Activated CD8-positive, alpha-beta memory T cell treated with anti-CD3 and anti-CD28 coated beads for 1 hour (primary cell): Measurements from ENCODE around the gene CHMP4A.

ENCODE experiments used
- DNase-seq, 2 donors: peaks; one replicate each; pipeline ENCODE4 v3.0.0-alpha.2; 2020; ENCODE audit warnings: low read depth in 1 of 2; ENCODE audit errors: extremely low read depth in 1 of 2

CHMP4A gene

DNA sequence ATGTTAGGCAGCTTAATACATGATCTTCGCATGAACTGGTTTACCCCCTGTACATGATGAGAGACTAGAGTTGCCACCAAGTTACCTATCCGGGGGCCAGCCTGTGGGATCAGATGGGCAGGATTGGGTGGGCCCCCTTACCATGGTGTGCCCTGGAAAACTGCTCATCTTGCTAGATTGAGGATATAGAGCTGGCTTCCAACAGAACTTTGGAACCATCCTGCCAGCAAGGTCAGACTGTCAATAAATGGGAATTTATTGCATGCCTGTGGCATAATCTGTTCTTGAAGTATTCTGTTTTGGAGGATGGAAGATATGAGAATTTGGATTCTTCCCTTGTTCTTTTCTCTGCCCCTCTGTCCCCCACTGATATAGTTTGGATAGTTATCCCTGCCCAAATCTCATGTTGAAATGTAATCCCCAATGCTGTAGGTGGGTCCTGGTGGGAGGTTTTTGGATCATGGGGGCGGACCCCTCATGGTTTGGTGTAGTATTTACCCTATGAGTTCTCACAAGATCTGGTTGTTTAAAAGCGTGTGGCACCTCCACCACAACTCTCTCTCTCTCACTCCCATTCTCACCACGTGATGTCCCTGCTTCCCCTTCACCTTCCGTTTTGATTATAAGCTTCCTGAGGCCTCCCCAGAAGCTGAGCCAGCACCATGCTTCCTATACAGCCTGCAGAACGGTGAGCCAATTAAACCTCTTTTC is 14.3 kb downstream of the CHMP4A start:
- no peak for DNase-seq

DNA sequence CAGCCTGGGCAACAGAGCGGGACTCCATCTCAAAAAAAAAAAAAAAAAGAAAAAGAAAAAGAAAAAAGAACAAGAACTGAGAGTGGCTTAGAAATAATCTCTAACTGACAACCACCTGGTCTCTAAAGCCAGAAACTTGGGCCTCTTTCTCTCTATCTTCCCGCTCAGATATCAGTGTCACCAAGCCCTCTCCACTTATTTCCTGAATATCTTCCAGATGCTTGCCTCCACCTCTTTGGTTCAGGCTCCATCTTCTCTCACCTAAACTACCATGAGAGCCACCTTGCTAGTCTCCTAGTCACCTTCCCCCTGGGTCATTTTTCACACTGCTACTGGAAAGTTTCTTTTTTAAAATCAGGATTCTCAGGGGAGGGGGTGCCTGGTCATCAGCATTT is 16.2 kb downstream of the CHMP4A start:
- no peak for DNase-seq

GRCh38 chr14:24196071-24197055 is 16.9 kb downstream of the CHMP4A start:
- no peak for DNase-seq

GRCh38 chr14:24195186-24196070 is 17.9 kb downstream of the CHMP4A start, which contains the start of gene TM9SF1:
TSS of gene TM9SF1 (minus strand) at chr14:24195441. CDS start at chr14:24195019, 422 bp downstream.
- DNase-seq: peak; percentile 79 to 81

DNA sequence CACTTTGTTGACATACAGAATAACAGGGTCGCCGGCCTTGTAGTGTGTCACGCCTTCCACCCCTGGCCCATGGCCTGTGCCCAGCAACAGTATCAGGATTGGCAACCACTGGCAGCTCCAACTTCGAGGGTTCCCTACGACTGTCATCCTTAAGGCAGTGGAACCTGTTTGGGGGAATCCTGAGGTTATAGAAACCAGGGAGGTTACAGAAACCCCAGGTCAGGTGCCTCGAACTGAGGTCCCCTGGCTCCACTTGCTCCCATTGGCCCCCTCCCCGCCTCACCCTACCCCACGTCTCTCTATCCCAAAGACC is 18.5 kb downstream of the CHMP4A start:
- no peak for DNase-seq

- DNase-seq: no peak
These were observed 19.0 kb downstream of the CHMP4A start for GRCh38 chr14:24194186-24194872.

DNA sequence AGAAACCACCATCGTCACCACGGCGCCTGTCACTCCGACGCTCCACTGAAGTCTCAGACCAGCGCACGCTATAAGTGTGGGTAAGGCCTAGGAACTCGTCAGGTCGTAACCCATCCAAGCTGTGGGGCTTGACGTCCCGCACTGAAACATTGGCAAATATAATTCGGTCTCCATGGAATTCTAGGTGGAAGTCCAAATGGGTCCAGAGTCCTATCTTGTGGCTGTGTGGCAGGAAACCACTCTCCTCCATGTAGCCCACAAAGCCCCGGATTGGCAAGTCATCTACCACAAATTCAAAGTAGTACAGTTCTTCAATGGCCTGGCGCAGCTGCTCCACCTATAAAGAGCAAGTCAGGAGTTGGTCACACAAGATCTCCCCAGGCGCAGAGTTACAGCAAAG is 20.4 kb downstream of the CHMP4A start:
- DNase-seq: no peak

DNA sequence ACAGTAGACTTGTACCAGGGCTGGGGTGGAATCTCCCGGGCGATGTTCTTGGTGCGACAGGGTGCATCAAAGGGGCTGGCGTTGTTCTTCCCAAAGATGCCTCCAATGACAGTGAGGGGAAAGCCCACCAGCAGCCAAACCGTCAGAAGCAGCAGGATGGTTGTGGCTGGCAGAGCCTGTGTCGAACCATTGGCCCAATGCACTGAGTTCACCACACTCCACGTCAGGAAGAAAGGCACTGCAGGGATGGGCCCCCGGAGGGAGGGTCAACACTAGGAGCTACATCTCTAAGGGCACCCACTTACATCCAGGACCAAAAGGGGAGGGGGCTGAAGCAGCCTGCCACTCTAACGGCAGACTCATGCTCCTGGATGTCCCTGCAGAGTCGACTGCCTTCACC is 22.9 kb downstream of the CHMP4A start:
- DNase-seq: no peak

GRCh38 chr14:24189460-24189859 is 23.8 kb downstream of the CHMP4A start:
- no peak for DNase-seq

- no peak for DNase-seq
These were observed 24.3 kb downstream of the CHMP4A start for GRCh38 chr14:24189059-24189375.

- DNase-seq: peak; percentile 89 to 91
These were observed 24.8 kb downstream of the CHMP4A start, which contains the start of gene IPO4 for GRCh38 chr14:24188251-24189058. TSS of gene IPO4 (minus strand) at chr14:24188816. CDS start at chr14:24188787, 29 bp downstream.

- no peak for DNase-seq
These were observed 25.8 kb downstream of the CHMP4A start for GRCh38 chr14:24187539-24187915.

- DNase-seq: no peak
These were observed 26.3 kb downstream of the CHMP4A start for GRCh38 chr14:24186831-24187538.

DNA sequence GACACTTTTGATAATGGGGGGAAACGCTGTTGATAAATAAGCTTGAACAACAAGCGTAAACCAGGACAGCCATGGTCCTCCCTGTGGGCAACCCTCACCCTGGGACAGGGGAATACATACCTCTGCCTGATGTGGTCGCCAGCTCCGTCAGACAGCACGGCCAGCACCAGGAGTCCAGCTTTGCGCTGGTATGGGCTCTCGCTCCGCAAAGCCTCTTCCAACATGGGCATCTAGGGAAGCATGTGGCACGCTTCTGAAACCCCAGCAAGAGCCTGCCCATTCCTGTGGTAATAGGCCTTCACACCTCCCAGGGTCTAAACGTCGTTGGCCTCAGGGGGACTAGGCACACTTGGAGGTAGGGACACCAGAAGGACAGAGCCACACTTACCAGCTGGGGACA is 27.5 kb downstream of the CHMP4A start:
- DNase-seq: no peak

- no peak for DNase-seq
These were observed 28.3 kb downstream of the CHMP4A start for GRCh38 chr14:24185026-24185425.

DNA sequence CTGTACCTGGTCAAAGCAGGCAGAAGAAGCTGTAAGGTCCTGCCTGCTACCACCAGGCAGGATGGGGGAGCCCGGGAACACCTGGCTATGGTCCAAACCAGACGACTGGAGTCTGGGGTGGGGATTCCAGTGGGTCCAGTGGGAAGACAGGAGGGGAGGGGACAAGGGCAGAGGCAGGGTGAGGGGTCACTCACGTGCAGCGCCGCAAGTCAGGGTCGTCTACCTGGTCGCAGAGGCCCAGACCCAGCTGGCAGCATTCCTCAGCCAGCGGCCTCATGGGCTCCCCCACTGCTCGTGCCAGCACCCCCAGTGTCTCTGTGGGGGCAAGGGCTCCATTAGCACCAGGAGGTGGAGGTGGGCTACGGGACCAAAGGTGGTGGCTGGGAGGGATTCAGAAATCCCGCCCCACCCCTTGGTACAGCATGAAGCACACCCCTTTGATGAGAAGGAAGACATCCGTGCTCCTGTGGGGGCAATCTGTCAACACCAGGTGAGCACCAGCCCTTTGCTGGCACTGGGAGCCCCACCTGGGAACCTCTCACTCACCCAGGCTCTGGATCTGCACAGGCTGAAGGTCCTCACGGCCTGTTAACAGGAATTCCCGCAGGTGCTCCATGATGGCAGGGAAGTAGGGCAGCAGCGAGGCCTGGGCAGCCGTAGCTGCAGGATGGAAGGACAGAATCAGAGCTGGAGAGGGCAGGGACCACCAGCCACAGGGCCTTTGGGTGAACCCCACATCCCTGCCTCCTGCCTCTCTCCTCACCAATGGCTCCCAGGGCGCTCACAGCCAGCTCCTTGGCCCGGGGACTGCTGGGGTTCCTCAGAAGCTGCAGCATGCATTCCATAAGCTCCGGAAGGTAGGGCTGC is 29.0 kb downstream of the CHMP4A start:
- no peak for DNase-seq

DNA sequence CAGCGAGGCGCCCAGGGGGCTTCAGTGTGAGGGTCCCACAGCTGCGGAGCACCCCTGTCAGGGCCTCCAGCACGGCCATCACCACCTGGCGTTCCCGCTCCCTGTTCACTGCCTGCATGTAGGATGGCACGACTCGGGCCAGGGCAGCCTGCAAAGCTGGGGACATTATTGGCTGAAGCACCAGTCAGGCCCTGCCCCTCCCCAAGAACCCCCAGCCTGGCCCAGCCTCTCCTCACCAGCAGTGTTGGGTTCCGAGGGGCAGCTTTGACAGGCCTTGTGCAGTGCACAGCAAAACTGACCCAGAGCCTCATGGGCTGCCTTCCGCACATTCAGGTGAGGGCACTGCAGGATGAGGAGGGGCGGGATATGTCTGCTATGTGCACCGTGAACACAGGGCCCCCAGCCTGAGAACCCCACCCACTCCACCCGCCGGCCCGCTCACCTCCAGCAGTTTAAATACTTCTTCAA is 30.2 kb downstream of the CHMP4A start:
- DNase-seq: no peak
